A673 (cell line): Measurements from ENCODE around the gene IFNL1. TPM values are rescaled to one million over a fixed set of nuclear protein-coding genes. Genes with fewer than 3 reads are reported as not detected.
"Not testable (repeated sequence)": the region's sequence is repeated elsewhere in the genome, so short reads cannot be mapped to it uniquely, and the experiment has no call there.

Experiments
- BruUV-seq: library from RNA; stranded (reverse); fragments of 400-500 nt; replicated peaks from 2 replicates; lab custom pipeline; 2021; lab: Mats Ljungman, UMichigan
- CTCF ChIA-PET: fragments of 300-600 bp; sonication (Branson Sonifier 250); formaldehyde crosslinking; loops from one replicate; lab custom pipeline; 2022; ENCODE audit warnings: antibody characterized with exemption; lab: Charles Lee
- POLR2A ChIA-PET: fragments of 300-600 bp; sonication (Branson Sonifier 250); formaldehyde crosslinking; loops from one replicate; lab custom pipeline; 2022; ENCODE audit warnings: antibody characterized with exemption; ENCODE audit not compliant: low non-redundant PET; lab: Charles Lee
- DNase-seq: peaks from one replicate; pipeline ENCODE4 v3.0.0-alpha.2; 2015; ENCODE audit warnings: low spot score
- H3K27ac ChIP-seq: fragments of 200-600 bp; sonication (generic); 2 replicates; pipeline ENCODE4 v1.5.1; 2016; ENCODE audit warnings: mixed run types, low read depth, mild to moderate bottlenecking, mixed read lengths, antibody characterized with exemption, low read length; ENCODE audit not compliant: poor library complexity, severe bottlenecking
- H3K27me3 ChIP-seq: fragments of 200-600 bp; sonication (generic); replicated peaks from 2 replicates; pipeline ENCODE4 v1.6.1; 2017; ENCODE audit warnings: mixed run types, low read depth, mild to moderate bottlenecking, mixed read lengths, antibody characterized with exemption, low read length; ENCODE audit not compliant: insufficient read depth, poor library complexity
- H3K36me3 ChIP-seq: fragments of 200-600 bp; sonication (generic); 2 replicates; pipeline ENCODE4 v1.6.1; 2016; ENCODE audit warnings: mixed run types, mild to moderate bottlenecking, mixed read lengths, antibody characterized with exemption, low read length; ENCODE audit not compliant: insufficient read depth, poor library complexity, severe bottlenecking
- H3K4me1 ChIP-seq: fragments of 200-600 bp; sonication (generic); 2 replicates; pipeline ENCODE4 v1.6.1; 2017; ENCODE audit warnings: mixed run types, mild to moderate bottlenecking, mixed read lengths, antibody characterized with exemption, low read length; ENCODE audit not compliant: insufficient read depth, poor library complexity, severe bottlenecking
- H3K4me3 ChIP-seq: fragments of 200-600 bp; sonication (generic); 2 replicates; pipeline ENCODE4 v1.5.1; 2016; ENCODE audit warnings: low read depth, mixed run types, mild to moderate bottlenecking, mixed read lengths, low read length; ENCODE audit not compliant: poor library complexity, severe bottlenecking
- H3K9me3 ChIP-seq: fragments of 200-600 bp; sonication (generic); 2 replicates; pipeline ENCODE4 v1.6.1; 2016; ENCODE audit warnings: mixed run types, low read depth, mild to moderate bottlenecking, mixed read lengths, antibody characterized with exemption, low read length; ENCODE audit not compliant: poor library complexity, severe bottlenecking
- CTCF ChIP-seq: fragments of 300-800, 200-600 bp; sonication (generic); conservative IDR thresholded peaks from 2 replicates; pipeline ENCODE4 v1.5.1; 2017; ENCODE audit warnings: low read depth, mild to moderate bottlenecking, antibody characterized with exemption, low read length, moderate library complexity, mixed read lengths
- EZH2 ChIP-seq: fragments of 200-600 bp; sonication (generic); IDR thresholded peaks from 2 replicates; pipeline ENCODE4 v1.6.1; 2017; ENCODE audit warnings: borderline replicate concordance, low read depth, mild to moderate bottlenecking, mixed read lengths, antibody characterized with exemption, low read length; ENCODE audit not compliant: poor library complexity, severe bottlenecking
- intact Hi-C: fragments of 100-400 bp; cut with micrococcal nuclease; formaldehyde crosslinking; loops from one replicate; pipeline ENCODE4 v1.10.0; 2022; ENCODE audit not compliant: unreplicated experiment
- total RNA-seq: library from RNA; stranded (reverse); gene quantifications from 2 replicates; pipeline ENCODE4 v1.2.3, GENCODE V29; 2021

Gene IFNL1
- total RNA-seq, 1 experiment from 2014 or later, result not detected

GRCh38 chr19:39329948-39330347 is 33.7 kb downstream of the IFNL1 start:
- TF ChIP-seq EZH2 (no peak), CTCF (no peak)
- Histone ChIP-seq H3K4me3 (no peak overlapping the region), H3K36me3 (no peaks in the 10 kb centered on the region), H3K4me1 (no peaks in the 10 kb centered on the region), H3K27ac (no peak overlapping the region), H3K27me3 (no peaks in the 10 kb centered on the region), H3K9me3 (no peaks in the 10 kb centered on the region)
- ChIA-PET POLR2A (no interaction called here), CTCF (no interaction called here)
- no peak for DNase-seq
- BruUV-seq, result no TSS peak
- intact Hi-C loops, result loop anchor here (5.0 kb wide), 2 partner anchors 278 to 368 kb away; no protein-coding TSS in a partner anchor

- H3K4me3 ChIP-seq, result no peak overlapping the region
- no peak for DNase-seq
- TF ChIP-seq CTCF (no peak), EZH2 (no peak)
- ChIA-PET POLR2A (no interaction called here), CTCF (no interaction called here)
- BruUV-seq, result no TSS peak
- no peaks in the 10 kb centered on the region for H3K4me1 ChIP-seq
- H3K27ac ChIP-seq, result no peak overlapping the region
- intact Hi-C loops, result no loop called here
- no peaks in the 10 kb centered on the region for H3K9me3 ChIP-seq
- no peaks in the 10 kb centered on the region for H3K27me3 ChIP-seq
- H3K36me3 ChIP-seq, result no peaks in the 10 kb centered on the region
These were observed 36.1 kb downstream of the IFNL1 start for GRCh38 chr19:39332293-39332692.

GRCh38 chr19:39332738-39333137 is 36.5 kb downstream of the IFNL1 start:
- BruUV-seq, H3K4me3 ChIP-seq, H3K36me3 ChIP-seq, POLR2A ChIA-PET, H3K27ac ChIP-seq, CTCF ChIA-PET, intact Hi-C loops, H3K27me3 ChIP-seq, H3K4me1 ChIP-seq, H3K9me3 ChIP-seq, DNase-seq: not testable (repeated sequence)

- CTCF ChIA-PET, result no interaction called here
- DNase-seq, result no peak
- POLR2A ChIA-PET, result no interaction called here
- no peaks in the 10 kb centered on the region for H3K4me1 ChIP-seq
- no peaks in the 10 kb centered on the region for H3K9me3 ChIP-seq
- no peak overlapping the region for H3K4me3 ChIP-seq
- no TSS peak for BruUV-seq
- H3K27ac ChIP-seq, result no peak overlapping the region
- H3K27me3 ChIP-seq, result no peaks in the 10 kb centered on the region
- no peaks in the 10 kb centered on the region for H3K36me3 ChIP-seq
- intact Hi-C loops, result no loop called here
- TF ChIP-seq CTCF, result no peak
These were observed 37.3 kb downstream of the IFNL1 start for GRCh38 chr19:39333507-39333906.
